Measurements from ENCODE around the gene CEP104.

CEP104 gene

DNA sequence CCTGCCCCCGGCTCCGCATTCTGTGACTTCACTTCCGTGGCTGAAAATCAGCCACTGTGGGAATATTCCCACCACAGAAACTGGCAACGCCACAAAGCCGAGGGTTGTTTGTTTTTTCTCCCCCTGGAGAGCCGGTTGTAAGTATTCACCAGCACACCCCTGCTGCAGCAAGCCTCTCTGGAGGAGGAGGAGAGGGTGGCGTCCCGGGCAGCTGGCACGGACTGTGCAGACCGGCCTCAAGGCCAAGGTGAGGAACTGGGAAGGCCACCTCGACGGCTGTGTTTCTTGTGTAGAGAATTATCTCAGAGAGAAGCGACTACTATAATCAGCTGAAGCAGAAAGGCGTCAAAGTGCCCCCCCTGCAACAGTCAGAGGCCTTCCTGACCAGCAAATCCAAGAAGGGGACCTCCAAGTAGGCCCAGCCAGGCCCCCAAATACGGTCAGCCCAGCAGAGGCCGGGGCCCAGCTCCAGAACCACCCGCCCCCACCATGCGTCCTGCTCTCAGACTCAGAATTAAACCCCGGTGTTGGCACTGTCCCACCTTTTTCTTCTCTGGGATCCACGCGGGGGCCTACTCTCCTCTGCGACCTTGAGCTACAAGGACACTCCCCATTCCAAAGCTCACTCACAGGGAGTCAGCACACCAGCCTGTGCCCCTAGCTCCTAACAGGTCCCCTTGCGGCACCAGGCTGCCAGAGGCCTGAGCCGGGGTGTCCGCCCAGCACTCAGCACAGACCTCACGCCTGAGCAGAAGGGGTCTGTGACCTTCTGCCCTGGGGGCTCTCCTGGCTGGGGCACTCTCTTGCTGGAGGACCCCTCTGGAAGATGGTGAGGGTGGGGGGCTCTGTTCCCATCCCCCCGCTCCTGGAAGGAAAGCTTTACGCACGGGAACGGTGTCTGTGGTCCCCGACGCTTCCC is 85.6 kb downstream of the CEP104 start:
- peak overlapping the region; percentile 59 for H3K4me3 ChIP-seq (ENCODE audit: low read depth, low read length)
- TF ChIP-seq, protein P1, sequence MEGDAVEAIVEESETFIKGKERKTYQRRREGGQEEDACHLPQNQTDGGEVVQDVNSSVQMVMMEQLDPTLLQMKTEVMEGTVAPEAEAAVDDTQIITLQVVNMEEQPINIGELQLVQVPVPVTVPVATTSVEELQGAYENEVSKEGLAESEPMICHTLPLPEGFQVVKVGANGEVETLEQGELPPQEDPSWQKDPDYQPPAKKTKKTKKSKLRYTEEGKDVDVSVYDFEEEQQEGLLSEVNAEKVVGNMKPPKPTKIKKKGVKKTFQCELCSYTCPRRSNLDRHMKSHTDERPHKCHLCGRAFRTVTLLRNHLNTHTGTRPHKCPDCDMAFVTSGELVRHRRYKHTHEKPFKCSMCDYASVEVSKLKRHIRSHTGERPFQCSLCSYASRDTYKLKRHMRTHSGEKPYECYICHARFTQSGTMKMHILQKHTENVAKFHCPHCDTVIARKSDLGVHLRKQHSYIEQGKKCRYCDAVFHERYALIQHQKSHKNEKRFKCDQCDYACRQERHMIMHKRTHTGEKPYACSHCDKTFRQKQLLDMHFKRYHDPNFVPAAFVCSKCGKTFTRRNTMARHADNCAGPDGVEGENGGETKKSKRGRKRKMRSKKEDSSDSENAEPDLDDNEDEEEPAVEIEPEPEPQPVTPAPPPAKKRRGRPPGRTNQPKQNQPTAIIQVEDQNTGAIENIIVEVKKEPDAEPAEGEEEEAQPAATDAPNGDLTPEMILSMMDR (IDR thresholded peaks at IDR 0.05; ENCODE audit: low read depth, low read length, missing control alignments), result no peak

DNA sequence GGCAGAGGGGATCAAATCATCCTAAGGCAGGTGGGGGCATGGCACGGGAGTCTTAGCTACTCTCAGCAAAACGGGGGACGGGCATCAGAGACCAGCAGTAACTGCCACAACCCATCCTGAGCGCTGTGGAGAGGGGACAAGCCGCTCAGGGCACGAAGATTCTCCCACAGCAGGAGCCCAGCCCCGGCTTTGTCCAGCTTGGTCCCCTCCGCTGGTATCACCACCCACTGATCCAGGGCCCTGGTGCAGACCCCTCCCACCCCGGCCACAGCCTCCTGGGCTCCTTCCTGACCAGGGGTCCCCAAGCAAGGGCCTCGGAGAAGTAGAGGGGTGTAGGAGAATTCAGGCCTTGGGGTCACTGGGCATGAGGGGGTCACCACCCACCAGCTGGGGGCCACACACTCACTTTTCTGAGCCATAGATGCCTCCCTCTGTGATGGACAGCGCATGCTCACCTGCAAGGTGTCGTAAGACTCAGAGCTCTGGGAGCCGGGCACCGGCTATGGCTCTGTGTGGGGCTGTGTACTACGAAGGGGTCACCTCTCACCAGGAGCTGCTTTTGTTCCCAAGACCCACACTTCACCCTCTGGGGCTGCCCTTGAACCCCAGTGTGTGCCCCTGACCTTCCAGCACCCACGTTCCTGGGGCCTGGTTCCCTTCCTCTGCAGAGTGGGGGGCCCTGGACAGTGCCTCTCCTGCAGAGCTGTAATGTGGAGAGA is 86.8 kb downstream of the CEP104 start:
- H3K4me3 ChIP-seq (ENCODE audit: low read depth, low read length), result no peak overlapping the region
- DNase-seq (ENCODE audit: low read depth), result no peak
- TF ChIP-seq, protein P1 (IDR thresholded peaks at IDR 0.05; ENCODE audit: low read depth, low read length, missing control alignments), result no peak

More for the DNA sequence above, 85.6 kb downstream of the CEP104 start:
- DNase-seq (ENCODE audit: low read depth), result no peak

DNA sequence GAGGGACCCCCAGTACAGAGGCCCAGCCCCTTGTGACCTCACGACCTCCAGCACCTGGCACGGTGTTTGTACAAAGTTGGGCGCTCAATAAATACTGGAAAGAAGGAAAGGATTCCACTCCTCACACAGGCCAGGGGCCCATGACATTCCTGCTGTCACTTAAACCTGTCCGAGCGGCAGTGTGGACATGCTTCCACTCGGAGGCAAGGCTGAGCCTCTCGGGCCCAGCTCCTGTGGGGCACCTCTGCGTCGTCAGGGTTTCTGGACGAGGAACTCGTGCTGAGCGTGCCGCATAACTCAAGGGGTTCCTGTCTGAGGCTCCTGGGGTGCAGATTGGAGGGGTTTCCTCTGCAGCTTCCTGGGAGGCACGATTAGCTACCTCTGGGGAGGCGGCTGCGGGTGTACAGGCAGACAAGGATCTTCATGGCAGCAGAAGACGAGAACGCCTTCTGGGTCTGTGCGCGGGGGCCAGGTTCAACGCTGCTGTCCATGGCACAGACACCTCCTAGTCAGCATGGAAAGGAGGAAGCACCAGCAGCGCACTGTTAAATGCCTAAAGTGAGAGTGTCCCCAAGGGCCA is 88.1 kb downstream of the CEP104 start:
- DNase-seq (ENCODE audit: low read depth), result no peak
- H3K4me3 ChIP-seq (ENCODE audit: low read depth, low read length), result no peak overlapping the region
- TF ChIP-seq, protein P1 (IDR thresholded peaks at IDR 0.05; ENCODE audit: low read depth, low read length, missing control alignments), result no peak

DNA sequence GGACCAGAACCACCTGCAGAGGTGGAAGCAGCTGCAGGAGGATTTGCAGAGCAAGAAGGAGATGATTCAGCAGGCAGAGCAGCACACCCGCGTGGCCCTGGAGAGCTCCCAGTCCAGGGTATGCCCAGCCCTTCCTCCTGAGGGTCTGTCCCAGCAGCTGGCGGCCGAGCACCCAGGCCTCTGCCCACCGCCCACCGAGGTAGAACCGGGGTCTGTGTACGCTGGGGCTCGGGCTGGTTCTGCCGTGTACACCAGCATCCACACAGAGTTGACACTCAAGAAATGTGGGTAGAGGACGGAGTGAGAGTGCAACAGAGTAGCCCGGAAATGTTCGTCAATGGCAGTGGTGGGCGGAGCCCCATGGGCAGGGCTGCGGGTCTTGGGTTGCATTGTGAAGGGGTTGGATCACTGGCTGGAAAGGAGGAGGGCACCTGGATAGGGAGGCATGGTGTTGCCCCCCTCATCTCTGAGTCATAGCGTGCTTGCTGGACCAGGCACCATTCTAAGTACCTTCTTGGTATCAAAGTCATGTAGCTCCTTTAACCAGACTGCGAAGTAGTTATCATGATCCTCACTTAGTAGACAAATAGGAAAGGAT is 89.6 kb downstream of the CEP104 start:
- TF ChIP-seq, protein P1 (IDR thresholded peaks at IDR 0.05; ENCODE audit: low read depth, low read length, missing control alignments), result no peak
- no peak for DNase-seq (ENCODE audit: low read depth)

DNA sequence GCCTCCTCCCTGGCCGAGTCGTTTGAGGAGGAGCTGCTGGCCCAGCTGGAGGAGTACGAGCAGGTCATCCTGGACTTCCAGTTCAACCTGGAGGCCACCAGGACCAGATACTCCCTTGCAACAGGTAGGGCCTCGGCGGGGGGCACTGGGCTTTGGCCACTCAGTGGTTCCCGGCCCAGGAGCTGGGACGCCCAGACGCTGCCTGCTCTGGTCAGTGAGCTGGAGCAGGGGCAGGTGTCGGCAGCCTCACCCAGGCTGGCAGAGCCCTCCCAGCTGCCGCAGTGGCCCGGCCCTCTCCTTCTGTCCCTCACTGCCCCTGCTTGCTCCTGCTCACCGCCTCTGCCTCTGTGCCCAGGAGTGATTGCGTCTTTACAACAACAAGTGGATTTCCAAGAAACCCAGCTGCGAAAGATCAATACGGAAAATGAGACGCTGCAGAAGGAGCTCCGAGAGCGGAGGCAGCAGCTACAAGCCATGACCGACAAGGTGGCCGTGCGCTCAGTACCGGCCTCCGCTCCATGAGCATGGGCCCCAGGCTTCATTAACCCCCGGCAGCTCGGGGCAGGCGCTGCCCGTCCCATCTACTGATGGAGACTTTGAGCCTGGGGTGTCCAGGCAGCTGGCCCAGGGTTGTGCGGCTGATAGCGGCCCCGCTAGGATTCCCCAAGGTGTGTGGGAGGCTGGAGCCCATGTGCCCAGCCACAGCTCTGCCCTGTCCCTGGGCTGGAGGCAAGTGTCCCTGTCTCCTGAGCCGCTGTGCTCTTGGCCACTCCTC is 93.5 kb downstream of the CEP104 start:
- no peak for DNase-seq (ENCODE audit: low read depth)

More for the DNA sequence above, 89.6 kb downstream of the CEP104 start:
- H3K4me3 ChIP-seq (ENCODE audit: low read depth, low read length), result no peak overlapping the region

More for the DNA sequence above, 93.5 kb downstream of the CEP104 start:
- TF ChIP-seq, protein P1 (IDR thresholded peaks at IDR 0.05; ENCODE audit: low read depth, low read length, missing control alignments), result no peak
- H3K4me3 ChIP-seq (ENCODE audit: low read depth, low read length), result no peak overlapping the region
